HepG2 (cell line): ENCODE results near the gene CBR4. TPM values are rescaled to one million over a fixed set of nuclear protein-coding genes. Genes with fewer than 3 reads are reported as not detected.

Source experiments
- ATAC-seq: fragments of 200-7000 bp; cut with Tn5 transposase; 3 replicates; pipeline ENCODE4 v1.9.1; 2020; ENCODE audit warnings: mild to moderate bottlenecking, moderate library complexity
- BruUV-seq: library from RNA; stranded (reverse); fragments of 400-500 nt; replicated peaks from 2 replicates; lab custom pipeline; 2021; lab: Mats Ljungman, UMichigan
- CTCF ChIA-PET: fragments of 300-600 bp; formaldehyde crosslinking; extraction: SDS; loops from one replicate; lab custom pipeline; 2021; ENCODE audit warnings: low total read pairs, inconsistent platforms, low intra/inter-chr PET ratio; lab: Yijun Ruan, JAX
- POLR2A ChIA-PET: fragments of 350-600 bp; sonication (Branson Sonifier 250); formaldehyde crosslinking; loops from one replicate; lab custom pipeline; 2020; ENCODE audit warnings: antibody characterized with exemption, inconsistent platforms; lab: Yijun Ruan, JAX
- DNase-seq: peaks from one replicate; pipeline ENCODE4 v3.0.0-alpha.2; 2015; ENCODE audit warnings: low spot score
- FAIRE-seq: peaks from 3 replicates; lab custom pipeline; 2011; peaks lifted over from hg19 to GRCh38; lab: Jason Lieb, UNC
- H2AFZ ChIP-seq: one replicate; pipeline ENCODE4 v1.6.1; 2011; ENCODE audit warnings: low read length, inconsistent platforms
- H3K27ac ChIP-seq: fragments of 300-600 bp; 3 replicates; pipeline ENCODE4 v1.8.0; 2011; ENCODE audit warnings: mixed run types, mild to moderate bottlenecking, mixed read lengths, low read length, inconsistent platforms; ENCODE audit not compliant: insufficient read depth; ENCODE audit errors: extremely low read length
- H3K27me3 ChIP-seq, 2 experiments: fragments of 200-600 bp in 1 of 2; 2 replicates in 1 of 2; 3 replicates in 1 of 2; pipeline versions ENCODE4 v1.6.0 to v1.8.0; 2011; ENCODE audit warnings: low read length in 2 of 2, mild to moderate bottlenecking in 2 of 2, moderate library complexity in 2 of 2, inconsistent platforms in 1 of 2; ENCODE audit not compliant: insufficient read depth in 2 of 2, control insufficient read depth in 1 of 2
- H3K36me3 ChIP-seq, 2 experiments: fragments of 200-600 bp in 1 of 2; replicated peaks in 1 of 2; 2 replicates in 1 of 2; 3 replicates in 1 of 2; pipeline versions ENCODE4 v1.5.1 to v1.8.0; 2011; ENCODE audit warnings: low read length in 2 of 2, inconsistent platforms in 1 of 2; ENCODE audit not compliant: insufficient read depth in 2 of 2, control insufficient read depth in 1 of 2
- H3K4me1 ChIP-seq: 2 replicates; pipeline ENCODE4 v1.5.1; 2012; ENCODE audit warnings: low read length, inconsistent platforms; ENCODE audit not compliant: insufficient read depth
- H3K4me2 ChIP-seq: 2 replicates; pipeline ENCODE4 v1.6.0; 2011; ENCODE audit warnings: low read depth, low read length, inconsistent platforms
- H3K4me3 ChIP-seq, 3 experiments: fragments of 200-600 bp in 1 of 3; sonication (generic), shearing (Covaris generic) in 1 of 3; replicated peaks in 1 of 3; 2 replicates each; pipeline ENCODE4 v1.5.1; 2011 to 2016; ENCODE audit warnings: low read length in 3 of 3, inconsistent platforms in 2 of 3, low read depth in 2 of 3, mild to moderate bottlenecking in 2 of 3, control low read depth in 1 of 3, mixed read lengths in 1 of 3; ENCODE audit not compliant: insufficient read depth in 1 of 3
- H3K79me2 ChIP-seq: one replicate; pipeline ENCODE4 v1.6.1; 2011; ENCODE audit warnings: low read length, inconsistent platforms; ENCODE audit not compliant: insufficient read depth
- H3K9ac ChIP-seq: 2 replicates; pipeline ENCODE4 v1.6.0; 2011; ENCODE audit warnings: mild to moderate bottlenecking, low read depth, low read length, inconsistent platforms; ENCODE audit not compliant: insufficient read depth
- H3K9me3 ChIP-seq: 2 replicates; pipeline ENCODE4 v1.5.1; 2012; ENCODE audit warnings: mild to moderate bottlenecking, low read length
- H4K20me1 ChIP-seq: 2 replicates; pipeline ENCODE4 v1.6.0; 2011; ENCODE audit warnings: inconsistent platforms, mild to moderate bottlenecking, low read length, moderate library complexity; ENCODE audit not compliant: insufficient read depth
- CBX2 ChIP-seq, 2 experiments: fragments of 200-600 bp in 1 of 2; sonication (generic); formaldehyde crosslinking in 1 of 2; IDR thresholded peaks; 2 replicates each; pipeline versions ENCODE4 v1.7.0 to v1.8.1; 2018 to 2022; ENCODE audit warnings: low read depth in 2 of 2, low read length in 1 of 2, mild to moderate bottlenecking in 1 of 2, missing genetic modification reagents in 1 of 2
- GTF3A ChIP-seq: sonication (generic); formaldehyde crosslinking; conservative IDR thresholded peaks from 2 replicates; pipeline ENCODE4 v1.4.0; 2020; ENCODE audit warnings: mild to moderate bottlenecking, missing genetic modification reagents
- HDAC6 ChIP-seq: fragments of 200-600 bp; sonication (generic); IDR thresholded peaks from 2 replicates; pipeline ENCODE4 v1.7.0; 2017; ENCODE audit warnings: mild to moderate bottlenecking, antibody characterized with exemption, low read length, low read depth
- MBD4 ChIP-seq: IDR thresholded peaks from 2 replicates; pipeline ENCODE4 v1.6.1; 2012; ENCODE audit warnings: low read length, inconsistent platforms, borderline replicate concordance
- PPARG ChIP-seq: conservative IDR thresholded peaks from 2 replicates; pipeline ENCODE4 v1.6.1; 2016; ENCODE audit warnings: missing biosample characterization, missing genetic modification reagents
- RFXANK ChIP-seq: IDR thresholded peaks from 2 replicates; pipeline ENCODE4 v1.6.1; 2016
- RNF219 ChIP-seq: sonication (generic); formaldehyde crosslinking; IDR thresholded peaks from 2 replicates; pipeline ENCODE4 v1.5.0; 2020; ENCODE audit warnings: mild to moderate bottlenecking, missing genetic modification reagents
- YY1 ChIP-seq: IDR thresholded peaks from 2 replicates; pipeline ENCODE4 v1.6.1; 2011; ENCODE audit warnings: low read length, low read depth, moderate library complexity, mild to moderate bottlenecking; ENCODE audit not compliant: insufficient read depth, insufficient replicate concordance
- ZBTB7B ChIP-seq: sonication (generic); formaldehyde crosslinking; IDR thresholded peaks from 2 replicates; pipeline ENCODE4 v1.4.0; 2020; ENCODE audit warnings: missing genetic modification reagents
- ZNF562 ChIP-seq: sonication (generic); formaldehyde crosslinking; IDR thresholded peaks from 2 replicates; pipeline ENCODE4 v1.8.0; 2022; ENCODE audit warnings: missing genetic modification reagents, borderline replicate concordance
- ZNF639 ChIP-seq: conservative IDR thresholded peaks from 2 replicates; pipeline ENCODE4 v1.6.1; 2018; ENCODE audit warnings: missing genetic modification reagents
- ZNF768 ChIP-seq: sonication (generic); formaldehyde crosslinking; IDR thresholded peaks from 2 replicates; pipeline ENCODE4 v1.4.0; 2020; ENCODE audit warnings: missing genetic modification reagents
- WGBS: methylation state at CpG from one replicate; pipeline ENCODE4 v1.1.6; 2017; ENCODE audit warnings: low lambda C conversion rate; 5-methylcytosine and 5-hydroxymethylcytosine counted together
- in situ Hi-C: cut with HindIII; loops from 2 replicates; pipeline ENCODE4 v1.10.0; 2017; ENCODE audit warnings: low pct_unique_long_range_greater_than_20kb; ENCODE audit not compliant: extremely low pct_ligation_motif_present
- intact Hi-C: fragments of 100-400 bp; cut with micrococcal nuclease; formaldehyde crosslinking; loops from one replicate; pipeline ENCODE4 v1.10.0; 2022; ENCODE audit not compliant: unreplicated experiment
- polyA plus RNA-seq, 8 experiments: library from polyadenylated mRNA; depleted of rRNA in 3 of 8; stranded (reverse) in 7 of 8; unstranded in 1 of 8; fragments of >200 nt; fragmentation: Illumina TruSeq in 4 of 8; extraction: Trizol in 4 of 8; gene quantifications; 2 replicates each; pipeline versions ENCODE4 v1.2.1 to v1.2.3, GENCODE V29; 2011 to 2016; ENCODE audit warnings: low read depth in 4 of 8, missing spikeins in 1 of 8, mixed read lengths in 1 of 8; ENCODE audit not compliant: insufficient read depth in 1 of 8
- total RNA-seq, 5 experiments: library from RNA; depleted of rRNA; stranded (reverse); fragments of >200 nt; fragmentation: Illumina TruSeq; extraction: Trizol; gene quantifications; 2 replicates each; pipeline ENCODE4 v1.2.3, GENCODE V29; 2016; ENCODE audit warnings: low read depth in 1 of 5
- TF ChIP-seq, protein P1 (sequence below): sonication (generic); formaldehyde crosslinking; IDR thresholded peaks from 2 replicates; pipeline ENCODE4 v1.4.0; 2020; ENCODE audit warnings: mild to moderate bottlenecking, missing genetic modification reagents
- TF ChIP-seq, protein P2 (sequence below): IDR thresholded peaks from 2 replicates; pipeline ENCODE4 v1.6.1; 2018; ENCODE audit warnings: missing genetic modification reagents

The CBR4 gene
- total and polyA plus RNA-seq, 2 of the 13 experiments (the other 11 are each of a cell fraction or from before 2014, with no cell fraction given) = 7.3 to 20.7 TPM

DNA sequence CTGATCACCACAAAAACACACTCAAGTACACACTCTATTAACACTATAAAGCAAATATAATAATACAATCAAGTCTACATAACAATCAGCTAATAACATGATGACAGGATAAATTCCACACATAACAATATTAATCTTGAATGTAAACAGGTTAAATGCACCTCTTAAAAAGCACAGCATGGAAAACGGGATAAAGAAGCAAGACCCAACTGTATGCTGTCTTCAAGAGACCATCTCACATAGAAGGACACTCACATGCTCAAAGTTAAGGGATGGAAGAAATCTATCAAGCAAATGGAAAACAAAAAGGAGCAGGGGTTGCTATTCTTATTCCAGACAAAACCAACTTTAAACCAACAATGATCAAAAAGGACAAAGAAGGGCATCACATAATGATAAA, 28.1 kb downstream of the CBR4 start:
- H3K9me3 ChIP-seq = peaks cover 14% of the 10 kb centered on the region; the same call in 1 of the 2 replicates
- TF ChIP-seq ZNF768 (CRISPR knock-in tag) = no peak
- no peak for TF ChIP-seq PPARG
- no peak for TF ChIP-seq RFXANK (CRISPR knock-in tag)
- TF ChIP-seq RNF219 = no peak
- no TSS peak for BruUV-seq
- ChIA-PET CTCF (no interaction called here), POLR2A (interaction anchor here (1.0 kb wide), 1 partner anchor 28 kb away, joined by 3 read pairs; the partner anchor contains the start of gene CBR4)
- intact Hi-C loops (no loop called here), in situ Hi-C loops (no loop called here)
- WGBS = 94% methylated on average over 1 of the region's 1 CpG
- no peak for DNase-seq
- peaks cover 8 to 26% of the 10 kb centered on the region in 2 experiments; a peak in 4 of 5 replicates for H3K36me3 ChIP-seq
- FAIRE-seq = no peak
- no peak overlapping the region for H3K9ac ChIP-seq
- H4K20me1 ChIP-seq = no peaks in the 10 kb centered on the region
- H3K27ac ChIP-seq = no peak overlapping the region
- peaks cover 25% of the 10 kb centered on the region for H3K4me1 ChIP-seq
- no peaks in the 10 kb centered on the region for H3K27me3 ChIP-seq
- peaks cover 5% of the 10 kb centered on the region for H3K79me2 ChIP-seq
- no peak overlapping the region for H3K4me3 ChIP-seq
- no peak overlapping the region for H3K4me2 ChIP-seq
- no peak overlapping the region for H2AFZ ChIP-seq
- ATAC-seq = no peak

- CTCF ChIA-PET = no interaction called here
- no peak for TF ChIP-seq ZNF562
- TF ChIP-seq HDAC6 = no peak
- no peak for TF ChIP-seq ZNF639 (CRISPR knock-in tag)
- no peak for TF ChIP-seq ZBTB7B (CRISPR knock-in tag)
- TF ChIP-seq, protein P1, sequence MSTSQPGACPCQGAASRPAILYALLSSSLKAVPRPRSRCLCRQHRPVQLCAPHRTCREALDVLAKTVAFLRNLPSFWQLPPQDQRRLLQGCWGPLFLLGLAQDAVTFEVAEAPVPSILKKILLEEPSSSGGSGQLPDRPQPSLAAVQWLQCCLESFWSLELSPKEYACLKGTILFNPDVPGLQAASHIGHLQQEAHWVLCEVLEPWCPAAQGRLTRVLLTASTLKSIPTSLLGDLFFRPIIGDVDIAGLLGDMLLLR (CRISPR knock-in tag) = no peak
- TF ChIP-seq, protein P2, sequence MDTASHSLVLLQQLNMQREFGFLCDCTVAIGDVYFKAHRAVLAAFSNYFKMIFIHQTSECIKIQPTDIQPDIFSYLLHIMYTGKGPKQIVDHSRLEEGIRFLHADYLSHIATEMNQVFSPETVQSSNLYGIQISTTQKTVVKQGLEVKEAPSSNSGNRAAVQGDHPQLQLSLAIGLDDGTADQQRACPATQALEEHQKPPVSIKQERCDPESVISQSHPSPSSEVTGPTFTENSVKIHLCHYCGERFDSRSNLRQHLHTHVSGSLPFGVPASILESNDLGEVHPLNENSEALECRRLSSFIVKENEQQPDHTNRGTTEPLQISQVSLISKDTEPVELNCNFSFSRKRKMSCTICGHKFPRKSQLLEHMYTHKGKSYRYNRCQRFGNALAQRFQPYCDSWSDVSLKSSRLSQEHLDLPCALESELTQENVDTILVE (CRISPR knock-in tag) = no peak
- TF ChIP-seq YY1 = no peak
- no peak for TF ChIP-seq MBD4
- TF ChIP-seq GTF3A (CRISPR knock-in tag) = no peak
- no peak for TF ChIP-seq CBX2 (IDR thresholded peaks at IDR 0.05; ENCODE audit: low read depth, low read length)
- TF ChIP-seq CBX2 (CRISPR knock-in tag; IDR thresholded peaks at IDR 0.05; ENCODE audit: low read depth) = no peak
Measured at GRCh38 chr4:168981460-168981859, 28.6 kb downstream of the CBR4 start.

More at GRCh38 chr4:168981460-168981859, 28.6 kb downstream of the CBR4 start:
- in situ Hi-C loops = no loop called here
- no peaks in the 10 kb centered on the region for H3K27me3 ChIP-seq
- no peak overlapping the region for H2AFZ ChIP-seq
- no peaks in the 10 kb centered on the region for H4K20me1 ChIP-seq
- H3K4me1 ChIP-seq = peaks cover 25% of the 10 kb centered on the region
- H3K4me3 ChIP-seq = no peak overlapping the region
- POLR2A ChIA-PET = interaction anchor here (1.0 kb wide), 1 partner anchor 29 kb away, joined by 3 read pairs; the partner anchor contains the start of gene CBR4
- DNase-seq (no peak), ATAC-seq (no peak), FAIRE-seq (no peak)
- H3K27ac ChIP-seq = no peak overlapping the region
- H3K4me2 ChIP-seq = no peak overlapping the region
- peaks cover 5% of the 10 kb centered on the region for H3K79me2 ChIP-seq
- no peak overlapping the region for H3K9ac ChIP-seq
- H3K36me3 ChIP-seq = peaks cover 8 to 24% of the 10 kb centered on the region in 2 experiments; a peak in 4 of 5 replicates
- no TSS peak for BruUV-seq
- peaks cover 14% of the 10 kb centered on the region; the same call in 1 of the 2 replicates for H3K9me3 ChIP-seq
- intact Hi-C loops = no loop called here
